Activated naive CD4-positive, alpha-beta T cell treated with anti-CD3 and anti-CD28 coated beads for 36 hours (primary cell): Measurements from ENCODE around the gene LRRC14B. TPM values are rescaled to one million over a fixed set of nuclear protein-coding genes. Genes with fewer than 3 reads are reported as not detected.

Source experiments
- total RNA-seq, 2 experiments: library from RNA; stranded (reverse); gene quantifications; one replicate each; pipeline ENCODE4 v1.2.3, GENCODE V29; 2021

The LRRC14B gene
- total RNA-seq, 2 experiments from 2014 or later = not detected

Other genes with a start within 250 kb of the LRRC14B start
- gene PLEKHG4B, start 99.3 kb upstream of the LRRC14B start, total RNA-seq = not detected
- gene CCDC127, start 26.7 kb downstream of the LRRC14B start, total RNA-seq = 1 to 10 TPM; 3.6 to 4.0 TPM
- 100 to 1,000 TPM; 133 to 136 TPM for gene SDHA, start 26.8 kb downstream of the LRRC14B start, total RNA-seq
- 10 to 100 TPM; 61.1 to 62.8 TPM for gene PDCD6, start 80.2 kb downstream of the LRRC14B start, total RNA-seq
- gene AHRR, start 130.2 kb downstream of the LRRC14B start, total RNA-seq = 1 to 10 TPM; 4.1 to 5.5 TPM